NCI-H2227 treated with DMSO at 0.1 percent for 48 hours (cell line): ENCODE results near the gene ENTPD1.
"Not testable (repeated sequence)": the region's sequence is repeated elsewhere in the genome, so short reads cannot be mapped to it uniquely, and the experiment has no call there.

Experiments used
- DNase-seq: peaks from one replicate; lab custom pipeline; 2025; lab: John Stamatoyannopoulos, UW

ENTPD1 gene

DNA sequence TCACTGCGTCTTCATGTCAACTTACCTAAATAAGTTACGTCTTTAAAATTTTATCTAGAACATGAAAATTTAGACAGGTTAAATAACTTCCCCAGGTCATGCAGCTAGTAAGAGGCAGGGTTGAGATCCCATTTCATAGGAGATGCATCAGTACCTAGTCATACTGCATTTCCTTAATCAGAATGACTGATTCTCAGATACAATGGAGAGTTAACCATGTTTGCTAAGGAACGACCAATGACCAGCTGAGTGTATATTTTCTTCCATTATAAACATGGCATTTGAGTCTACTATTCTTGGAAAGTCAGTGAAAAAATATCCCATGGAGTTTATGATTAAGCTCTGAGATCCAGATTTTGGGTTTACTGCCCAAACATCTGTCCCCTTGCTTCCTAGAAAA is 39.6 kb downstream of the ENTPD1 start:
- no peak for DNase-seq

DNA sequence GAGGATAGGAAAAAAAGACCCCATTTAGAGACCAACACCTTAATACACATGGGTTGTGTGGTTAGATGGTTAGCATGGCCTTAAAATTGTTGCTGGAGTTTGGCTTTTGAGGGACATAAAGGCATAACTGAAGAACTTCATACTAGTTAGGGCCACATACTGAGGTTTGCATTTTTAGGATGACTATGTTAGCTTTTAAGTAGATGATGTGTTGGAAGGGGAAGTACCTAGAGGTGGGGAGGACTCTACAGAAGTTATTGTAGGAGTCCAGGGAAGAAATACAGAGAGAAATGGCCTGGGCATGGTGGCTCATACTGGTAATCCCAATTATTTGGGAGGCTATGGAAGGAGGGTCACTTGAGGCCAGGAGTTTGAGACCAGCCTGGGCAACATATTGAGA is 40.5 kb downstream of the ENTPD1 start:
- DNase-seq, result no peak

DNA sequence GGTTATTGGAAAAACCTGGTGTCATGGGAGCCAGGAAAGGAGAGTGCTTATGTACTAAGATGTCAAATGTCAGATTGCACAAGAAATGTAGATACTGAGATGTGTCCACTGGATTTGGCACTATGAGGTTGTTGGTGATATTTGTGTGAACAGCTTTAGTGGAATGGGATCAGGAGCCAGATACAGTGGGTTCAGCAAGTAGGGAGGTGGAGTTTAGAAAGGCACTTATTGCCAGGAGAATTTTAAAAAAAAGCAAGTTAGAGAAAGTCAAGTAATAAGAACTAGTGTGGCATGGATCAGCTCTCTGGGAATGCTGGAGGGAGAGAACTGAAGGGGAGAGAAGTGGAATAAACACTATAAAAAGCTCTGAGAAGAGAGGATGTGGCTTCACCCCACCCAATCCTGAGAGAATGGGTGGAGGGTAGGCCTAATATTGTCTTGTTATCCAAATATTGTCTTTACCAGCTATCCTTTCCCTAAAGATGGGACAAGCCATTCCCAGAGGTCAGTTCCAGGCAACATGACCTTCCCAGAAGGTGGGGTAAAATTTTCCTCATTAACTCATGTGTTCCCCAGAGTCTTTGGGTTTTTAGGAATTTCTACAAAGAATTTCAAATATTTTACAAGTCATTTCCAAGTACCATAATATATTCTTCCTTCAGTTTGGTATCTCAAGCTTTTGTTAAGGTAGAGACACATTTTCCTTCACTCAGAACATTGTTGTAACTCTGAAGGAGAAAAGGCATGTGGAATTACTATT is 42.3 kb downstream of the ENTPD1 start:
- no peak for DNase-seq

DNA sequence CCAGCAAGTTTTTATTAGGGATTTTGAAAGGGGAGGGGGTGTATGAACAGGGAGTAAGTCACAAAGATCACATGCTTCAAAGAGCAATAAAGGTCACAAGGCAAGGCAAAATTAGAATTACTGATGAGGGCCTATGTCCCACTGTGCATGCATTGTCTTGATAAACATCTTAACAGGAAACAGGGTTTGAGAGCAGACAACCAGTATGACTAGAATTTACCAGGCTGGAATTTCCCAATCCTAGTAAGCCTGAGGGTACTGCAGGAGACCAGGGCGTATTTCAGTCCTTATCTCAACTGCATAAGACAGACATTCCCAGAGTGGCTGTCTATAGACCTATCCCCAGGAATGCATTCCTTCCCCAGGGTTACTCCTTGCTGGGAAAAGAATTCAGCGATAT is 44.3 kb downstream of the ENTPD1 start:
- DNase-seq, result not testable (repeated sequence)

DNA sequence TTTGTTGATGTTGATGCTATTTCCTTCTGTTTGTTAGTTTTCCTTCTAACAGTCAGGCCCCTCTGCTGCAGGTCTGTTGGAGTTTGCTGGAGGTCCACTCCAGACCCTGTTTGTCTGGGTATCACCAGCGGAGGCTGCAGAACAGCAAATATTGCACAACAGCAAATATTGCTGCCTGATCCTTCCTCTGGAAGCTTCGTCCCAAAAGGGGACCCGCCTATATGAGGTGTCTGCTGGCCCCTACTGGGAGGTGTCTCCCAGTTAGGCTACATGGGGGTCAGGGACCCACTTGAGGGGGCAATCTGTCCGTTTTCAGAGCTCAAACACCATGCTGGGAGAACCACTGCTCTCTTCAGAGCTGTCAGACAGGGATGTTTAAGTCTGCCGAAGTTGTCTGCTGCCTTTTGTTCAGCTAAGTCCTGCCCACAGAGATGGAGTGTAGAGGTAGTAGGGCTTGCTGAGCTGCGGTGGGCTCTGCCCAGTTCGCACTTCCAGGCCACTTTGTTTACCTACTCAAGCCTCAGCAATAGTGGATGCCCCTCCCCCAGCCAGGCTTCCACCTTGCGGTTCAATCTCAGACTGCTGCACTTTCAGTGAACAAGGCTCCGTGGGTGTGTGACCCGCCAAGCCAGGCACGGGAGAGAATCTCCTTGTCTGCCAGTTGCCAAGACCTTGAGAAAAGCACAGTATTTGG is 50.9 kb downstream of the ENTPD1 start:
- DNase-seq, result not testable (repeated sequence)

DNA sequence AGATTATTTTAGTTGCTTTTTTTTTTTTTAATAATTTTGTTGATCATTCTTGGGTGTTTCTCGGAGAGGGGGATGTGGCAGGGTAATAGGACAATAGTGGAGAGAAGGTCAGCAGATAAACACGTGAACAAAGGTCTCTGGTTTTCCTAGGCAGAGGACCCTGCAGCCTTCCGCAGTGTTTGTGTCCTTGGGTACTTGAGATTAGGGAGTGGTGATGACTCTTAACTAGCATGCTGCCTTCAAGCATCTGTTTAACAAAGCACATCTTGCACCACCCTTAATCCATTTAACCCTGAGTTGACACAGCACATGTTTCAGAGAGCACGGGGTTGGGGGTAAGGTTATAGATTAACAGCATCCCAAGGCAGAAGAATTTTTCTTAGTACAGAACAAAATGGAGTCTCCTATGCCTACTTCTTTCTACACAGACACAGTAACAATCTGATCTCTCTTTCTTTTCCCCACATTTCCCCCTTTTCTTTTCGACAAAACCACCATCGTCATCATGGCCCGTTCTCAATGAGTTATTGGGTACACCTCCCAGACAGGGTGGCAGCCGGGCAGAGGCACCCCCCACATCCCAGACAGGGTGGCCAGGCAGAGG is 52.8 kb downstream of the ENTPD1 start:
- DNase-seq, result not testable (repeated sequence)

DNA sequence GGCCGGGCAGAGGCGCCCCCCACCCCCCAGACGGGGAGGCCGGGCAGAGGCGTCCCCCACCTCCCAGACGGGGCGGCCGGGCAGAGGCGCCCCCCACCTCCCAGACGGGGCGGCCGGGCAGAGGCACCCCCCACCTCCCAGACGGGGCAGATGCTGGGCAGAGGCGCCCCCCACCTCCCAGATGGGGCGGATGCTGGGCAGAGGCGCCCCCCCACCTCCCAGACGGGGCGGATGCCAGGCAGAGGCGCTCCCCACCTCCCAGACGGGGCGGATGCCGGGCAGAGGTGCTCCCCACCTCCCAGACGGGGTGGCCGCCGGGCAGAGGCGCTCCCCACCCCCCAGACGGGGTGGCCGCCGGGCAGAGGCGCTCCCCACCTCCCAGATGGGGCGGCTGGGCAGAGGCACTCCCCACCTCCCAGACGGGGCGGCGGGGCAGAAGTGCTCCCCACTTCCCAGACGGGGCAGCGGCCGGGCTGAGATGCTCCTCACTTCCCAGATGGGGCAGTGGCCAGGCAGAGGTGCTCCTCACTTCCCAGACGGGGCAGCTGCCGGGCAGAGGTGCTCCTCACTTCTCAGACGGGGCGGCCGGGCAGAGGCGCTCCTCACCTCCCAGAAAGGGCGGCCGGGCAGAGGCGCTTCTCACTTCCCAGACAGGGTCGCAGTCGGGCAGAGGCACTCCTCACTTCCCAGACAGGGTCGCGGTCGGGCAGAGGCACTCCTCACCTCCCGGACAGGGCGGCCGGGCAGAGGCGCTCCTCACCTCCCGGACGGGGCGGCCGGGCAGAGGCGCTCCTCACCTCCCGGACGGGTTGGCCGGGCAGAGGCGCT is 53.6 kb downstream of the ENTPD1 start:
- no peak for DNase-seq

DNA sequence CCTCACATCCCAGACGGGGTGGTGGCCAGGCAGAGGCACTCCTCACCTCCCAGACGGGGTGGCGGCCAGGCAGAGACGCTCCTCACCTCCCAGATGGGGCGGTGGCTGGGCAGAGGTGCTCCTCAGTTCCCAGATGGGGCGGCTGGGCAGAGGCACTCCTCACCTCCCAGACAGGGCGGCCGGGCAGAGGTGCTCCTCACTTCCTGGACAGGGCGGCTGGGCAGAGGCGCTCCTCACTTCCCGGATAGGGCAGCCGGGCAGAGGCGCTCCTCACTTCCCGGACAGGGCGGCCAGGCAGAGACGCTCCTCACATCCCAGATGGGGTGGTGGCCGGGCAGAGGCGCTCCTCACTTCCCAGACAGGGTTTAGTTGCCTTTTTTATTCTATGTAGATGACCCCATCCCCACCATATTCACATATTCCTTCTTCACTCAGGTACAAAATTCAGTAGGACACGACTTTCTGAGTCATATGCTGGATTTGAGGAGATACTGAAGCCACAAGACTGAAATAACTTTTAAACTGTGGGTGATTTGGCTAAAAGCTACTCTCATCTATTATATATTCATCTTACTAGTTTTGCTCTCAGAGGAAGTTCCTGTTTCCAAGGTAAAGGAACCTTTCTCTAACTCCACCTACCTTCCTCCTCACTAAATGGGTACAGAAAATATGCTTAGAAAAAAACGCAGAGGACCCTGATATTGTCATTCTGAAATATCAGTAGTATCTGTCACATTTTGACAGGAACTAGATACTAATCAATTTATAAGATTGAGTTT is 54.4 kb downstream of the ENTPD1 start:
- no peak for DNase-seq

DNA sequence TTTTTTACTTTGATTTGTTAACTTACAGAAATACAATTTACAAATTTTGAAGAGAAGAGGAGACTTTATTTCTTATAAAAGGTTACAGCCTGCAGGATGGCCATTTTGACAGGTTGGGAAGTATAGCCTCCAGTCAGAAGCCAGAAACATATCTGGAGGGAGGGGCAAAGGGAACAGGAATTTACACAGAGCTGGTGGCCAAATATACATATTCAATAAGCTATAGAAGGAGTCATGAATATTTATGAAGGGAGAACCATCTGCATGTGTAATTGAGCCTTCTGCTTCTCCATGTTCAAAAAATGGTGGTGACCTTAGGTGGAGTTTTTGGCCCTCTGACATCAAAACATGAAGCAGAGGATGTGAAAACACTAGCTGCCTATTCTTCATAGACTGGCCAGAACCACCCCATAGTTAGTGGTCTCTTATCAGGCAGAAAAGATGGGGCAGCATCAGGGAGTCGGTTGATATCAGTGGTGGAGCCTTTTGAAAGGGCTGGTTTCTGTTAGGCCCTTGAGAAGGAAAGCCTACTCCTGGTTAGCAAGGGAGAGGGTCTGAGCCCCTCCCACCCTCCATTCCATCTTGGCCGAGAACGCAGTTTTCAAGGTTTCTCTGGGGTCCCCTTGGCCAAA is 57.2 kb downstream of the ENTPD1 start:
- DNase-seq, result no peak

DNA sequence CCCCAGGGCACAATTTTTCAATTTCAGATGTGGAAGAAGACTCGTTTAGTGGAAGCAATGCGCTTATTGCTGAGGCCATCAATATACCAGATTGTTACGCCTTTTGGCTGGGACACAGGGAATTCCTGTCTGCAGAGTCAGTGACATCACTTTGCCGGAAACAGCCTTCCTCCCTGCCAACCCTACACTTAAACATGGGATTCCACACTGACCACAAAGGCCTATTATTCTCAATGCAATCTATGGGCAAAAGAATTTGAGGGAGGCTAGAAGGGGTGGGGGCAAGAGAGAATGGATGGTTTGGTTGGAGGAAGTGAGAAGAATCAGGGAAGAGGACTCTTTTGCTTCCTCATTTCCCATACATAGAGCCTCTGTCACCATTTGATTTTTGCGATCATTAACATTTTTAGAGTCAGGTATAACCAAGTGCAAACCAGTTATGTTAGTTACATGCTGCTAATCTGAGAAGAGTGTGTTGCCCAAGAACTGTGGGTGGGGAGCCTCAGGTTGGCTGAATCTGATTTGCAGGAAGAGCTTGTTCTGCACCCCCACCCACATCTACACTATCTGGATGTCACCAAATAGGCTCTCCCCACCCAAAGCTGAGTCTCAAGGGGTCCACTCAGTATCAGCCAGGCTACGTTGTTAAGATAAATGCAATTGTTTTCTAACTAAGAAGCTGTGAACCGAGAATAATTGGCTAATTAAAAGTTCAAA is 58.2 kb downstream of the ENTPD1 start:
- DNase-seq, result no peak

DNA sequence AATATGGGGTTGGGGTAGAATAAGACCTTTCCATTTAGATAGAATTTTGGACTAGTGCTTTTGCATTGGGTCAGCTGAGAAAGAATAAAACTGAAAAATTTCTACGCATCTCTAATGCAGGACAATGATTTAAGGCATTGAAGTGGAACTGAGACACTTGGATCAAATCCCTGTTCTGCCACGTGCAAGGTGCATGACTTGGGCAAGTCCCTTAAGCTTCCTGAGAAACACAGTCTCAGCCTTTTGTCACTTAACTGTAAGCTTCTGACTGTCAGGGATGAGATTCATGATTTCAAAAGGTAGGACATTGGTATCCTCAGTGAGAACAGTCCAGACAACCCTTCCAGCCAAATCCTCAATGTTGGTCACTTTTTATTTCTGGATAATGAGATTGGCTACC is 59.2 kb downstream of the ENTPD1 start:
- no peak for DNase-seq

DNA sequence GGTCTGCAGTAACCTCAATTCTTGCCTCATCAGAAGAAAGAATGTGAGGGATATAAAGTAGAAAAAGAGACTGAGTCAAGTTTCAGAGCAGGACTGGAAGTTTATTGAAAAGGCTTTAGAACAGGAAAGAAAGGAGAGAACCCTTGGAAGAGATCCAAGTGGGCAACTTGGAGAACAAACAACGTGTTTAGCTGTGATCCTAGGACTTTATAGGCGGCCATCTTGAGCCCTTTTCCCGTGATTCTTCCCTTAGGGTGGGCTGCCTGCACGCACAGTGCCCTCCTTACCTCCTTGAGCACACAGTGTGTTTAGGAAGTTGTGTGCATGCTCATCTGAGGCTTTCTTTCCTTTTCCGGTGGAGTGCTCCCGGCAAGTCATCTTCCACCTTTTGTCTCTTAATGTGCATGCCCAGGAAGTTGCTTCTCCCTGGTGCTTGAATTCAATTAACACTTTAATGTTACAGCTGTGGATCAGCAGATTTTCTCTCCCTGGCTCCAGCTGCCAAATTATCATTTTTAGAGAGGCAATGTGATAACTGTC is 59.8 kb downstream of the ENTPD1 start:
- no peak for DNase-seq

DNA sequence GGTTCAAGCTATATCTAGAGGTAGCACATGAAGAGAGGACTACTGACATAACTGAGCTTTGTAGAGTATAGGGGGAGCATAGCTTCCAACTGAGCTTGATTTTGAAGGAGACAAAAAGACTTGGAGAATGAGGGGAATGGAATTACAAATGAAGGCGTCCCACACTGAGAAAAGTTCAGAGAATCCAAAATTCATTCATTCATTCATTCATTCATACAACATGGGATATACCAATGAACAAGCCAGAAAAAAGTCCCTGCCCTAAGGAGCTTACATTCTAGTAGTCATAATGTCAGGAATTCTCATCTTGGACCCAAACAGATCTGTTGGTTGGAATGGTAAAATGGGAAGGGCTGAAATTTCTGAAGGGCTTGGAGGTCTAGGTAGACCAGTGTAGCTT is 62.0 kb downstream of the ENTPD1 start:
- DNase-seq, result no peak

DNA sequence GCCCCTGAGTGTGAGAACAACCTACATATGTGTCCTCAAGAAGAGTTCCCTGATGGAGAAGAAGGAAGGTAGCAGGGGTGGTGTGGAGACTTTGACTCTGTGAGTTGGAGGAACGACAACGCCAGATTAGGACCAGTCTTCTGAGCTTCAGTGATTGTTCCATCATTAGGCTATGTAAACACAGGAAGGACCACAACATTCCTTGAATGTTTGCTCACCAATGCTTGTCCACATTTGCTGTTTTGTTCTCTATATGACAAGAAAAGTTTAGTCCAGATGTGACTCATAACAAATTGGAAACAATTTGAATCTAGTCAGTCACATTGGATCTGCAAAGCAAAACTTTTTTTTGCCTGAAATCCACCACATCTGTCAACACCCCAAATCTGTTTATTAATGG is 62.7 kb downstream of the ENTPD1 start:
- no peak for DNase-seq

DNA sequence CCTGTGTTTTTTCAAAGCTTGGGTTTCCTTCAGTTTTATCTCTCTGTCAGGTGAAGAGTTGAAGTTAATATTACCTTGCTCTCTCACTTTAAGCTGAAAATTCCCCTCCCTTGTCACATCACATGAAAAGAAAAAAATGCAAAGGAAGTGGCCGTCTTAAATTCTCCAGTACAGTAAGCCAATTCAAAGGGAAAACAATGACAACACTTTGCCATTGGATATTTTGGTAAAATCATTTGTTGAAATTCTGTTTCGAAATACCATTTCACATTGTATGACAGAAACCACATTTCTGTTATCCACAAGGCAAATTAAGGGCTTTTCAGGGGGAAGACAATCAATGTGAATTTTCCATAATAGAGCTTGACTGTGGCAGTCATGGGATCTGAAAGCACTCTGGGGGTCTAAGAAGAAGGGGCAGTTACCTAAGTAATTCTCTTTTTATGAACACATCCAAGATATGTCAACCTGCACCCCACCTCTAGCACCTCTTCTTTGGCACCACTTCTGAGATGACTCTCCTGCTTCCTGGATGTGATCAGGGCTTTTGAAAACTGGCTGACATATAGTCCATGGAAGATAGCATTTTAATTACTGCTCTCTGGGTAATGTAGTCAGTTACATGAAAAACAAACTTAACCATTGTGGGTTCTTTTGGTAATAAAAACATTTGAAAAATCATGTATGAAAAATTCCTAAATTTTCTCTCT is 63.8 kb downstream of the ENTPD1 start:
- DNase-seq, result no peak

DNA sequence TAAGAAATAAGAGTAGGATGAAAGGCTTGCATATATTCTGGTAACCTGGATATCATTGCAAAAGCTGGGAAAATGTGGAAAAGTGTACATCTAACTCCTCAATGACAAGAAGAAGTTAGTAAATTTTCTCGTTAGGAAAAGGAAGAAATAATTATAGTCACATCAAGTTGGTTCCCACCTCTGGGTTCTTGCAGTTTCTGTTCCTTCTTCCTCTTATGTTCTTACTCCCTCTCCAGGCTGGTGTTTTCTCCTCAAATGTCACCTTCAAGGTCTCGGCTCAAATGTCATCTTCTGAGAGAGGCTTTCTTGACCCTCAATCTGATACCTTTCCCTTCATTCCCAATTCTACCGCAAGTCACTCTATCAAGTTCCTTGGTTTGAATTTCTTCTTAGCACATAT is 64.4 kb downstream of the ENTPD1 start:
- DNase-seq, result no peak

DNA sequence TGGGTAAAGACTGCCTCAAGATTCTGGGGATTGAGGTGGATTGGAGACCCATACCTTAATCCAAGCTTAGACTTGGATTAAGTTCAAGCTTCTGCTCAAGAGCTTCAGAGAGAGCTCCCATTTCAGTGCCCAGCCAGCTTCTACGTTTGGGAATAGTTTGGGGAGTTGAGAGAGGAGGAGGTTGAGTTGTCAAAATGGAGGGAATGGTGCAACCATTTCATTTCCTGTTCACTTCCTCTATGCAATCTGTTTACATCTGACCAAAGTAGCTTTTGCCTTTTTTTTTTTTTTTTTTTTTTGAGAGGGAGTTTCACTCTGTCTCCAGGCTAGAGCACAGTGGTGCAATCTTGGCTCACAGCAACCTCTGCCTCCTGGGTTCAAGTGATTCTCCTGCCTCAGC is 65.8 kb downstream of the ENTPD1 start:
- DNase-seq, result no peak

DNA sequence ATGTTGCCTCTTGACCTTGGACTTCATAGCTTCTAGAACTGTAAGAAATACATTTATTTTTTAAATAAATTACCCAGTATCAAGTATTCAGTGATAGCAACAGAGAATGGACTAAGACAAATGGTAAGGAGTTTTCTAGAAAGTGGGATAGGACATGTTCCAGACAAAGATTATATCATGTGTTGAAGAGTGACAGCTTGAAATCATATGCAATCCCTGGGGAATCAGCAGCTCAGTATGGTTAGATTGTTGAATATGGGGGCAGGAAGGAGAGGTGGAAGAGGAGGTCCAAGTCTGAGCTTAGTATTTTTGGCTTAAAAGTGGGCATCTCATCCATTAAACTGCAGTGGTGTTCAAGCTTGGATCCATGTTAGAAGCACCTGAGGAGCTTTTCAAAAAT is 74.1 kb downstream of the ENTPD1 start:
- DNase-seq, result no peak

DNA sequence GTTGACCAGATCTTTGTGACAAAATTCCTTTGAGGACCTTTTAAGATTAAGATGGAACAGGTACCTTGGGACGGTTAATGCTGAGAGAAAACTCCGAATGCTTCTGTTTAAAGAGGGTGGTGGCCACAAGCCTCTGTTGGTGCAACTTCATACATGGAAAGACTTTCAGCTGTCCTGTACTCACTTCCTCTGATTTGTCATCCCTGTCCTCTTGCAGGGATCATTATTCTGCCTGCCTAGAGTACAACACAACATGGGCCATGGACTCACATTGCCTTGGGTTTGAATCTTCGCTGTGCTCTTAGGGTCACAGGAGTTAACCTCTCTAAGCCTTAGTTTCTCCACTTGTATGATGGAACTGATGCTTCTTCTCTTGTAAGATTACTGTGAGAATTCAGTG is 75.1 kb downstream of the ENTPD1 start:
- no peak for DNase-seq

DNA sequence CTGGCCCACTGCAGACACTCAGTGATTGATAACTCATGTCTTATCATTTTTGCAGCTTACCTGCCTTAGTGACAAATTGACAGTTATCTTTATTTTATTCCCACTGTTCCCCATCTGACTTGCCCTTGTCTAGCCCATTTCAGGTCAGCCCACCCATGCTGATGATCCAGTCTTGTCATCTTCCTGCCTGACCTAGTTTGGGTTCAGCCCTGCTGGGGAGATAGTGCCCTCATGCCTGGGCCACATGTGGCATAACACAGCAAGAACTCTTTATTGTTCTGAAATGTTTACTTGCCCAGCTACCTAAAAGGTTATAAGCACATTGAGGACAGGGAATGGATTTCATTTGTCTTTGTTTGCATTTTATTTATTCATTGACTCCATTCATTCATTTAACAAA is 75.6 kb downstream of the ENTPD1 start:
- DNase-seq, result no peak
